HepG2 (cell line): ENCODE measurements around the gene RSF1. TPM values are rescaled to one million over a fixed set of nuclear protein-coding genes. Genes with fewer than 3 reads are reported as not detected.

ENCODE experiments used
- CHCHD3 ChIP-seq: sonication (generic); formaldehyde crosslinking; IDR thresholded peaks from 2 replicates; pipeline ENCODE4 v1.8.0; 2022; ENCODE audit warnings: mild to moderate bottlenecking, missing genetic modification reagents, moderate library complexity
- CREBL2 ChIP-seq: sonication (generic); formaldehyde crosslinking; IDR thresholded peaks from 2 replicates; pipeline ENCODE4 v1.8.1; 2023; ENCODE audit warnings: missing genetic modification reagents, mild to moderate bottlenecking, borderline replicate concordance
- DMAP1 ChIP-seq: IDR thresholded peaks from 2 replicates; pipeline ENCODE4 v1.6.1; 2016
- EEA1 ChIP-seq: sonication (generic); formaldehyde crosslinking; IDR thresholded peaks from 2 replicates; pipeline ENCODE4 v1.5.1; 2020; ENCODE audit warnings: mild to moderate bottlenecking, missing genetic modification reagents, borderline replicate concordance
- ETV6 ChIP-seq: sonication (generic); formaldehyde crosslinking; conservative IDR thresholded peaks from 2 replicates; pipeline ENCODE4 v1.4.0; 2020; ENCODE audit warnings: missing genetic modification reagents
- FOXJ3 ChIP-seq: sonication (generic); formaldehyde crosslinking; IDR thresholded peaks from 2 replicates; pipeline ENCODE4 v1.4.0; 2020; ENCODE audit warnings: missing genetic modification reagents, mild to moderate bottlenecking, borderline replicate concordance
- FOXP4 ChIP-seq: sonication (generic); formaldehyde crosslinking; IDR thresholded peaks from 2 replicates; pipeline ENCODE4 v1.4.0; 2020; ENCODE audit warnings: missing genetic modification reagents
- GLMP ChIP-seq: sonication (generic); formaldehyde crosslinking; IDR thresholded peaks from 2 replicates; pipeline ENCODE4 v1.9.0; 2021; ENCODE audit warnings: missing genetic modification reagents, mild to moderate bottlenecking, borderline replicate concordance
- GRHL1 ChIP-seq: sonication (generic); formaldehyde crosslinking; conservative IDR thresholded peaks from 2 replicates; pipeline ENCODE4 v1.8.0; 2022; ENCODE audit warnings: missing genetic modification reagents
- HDAC1 ChIP-seq: sonication (generic); formaldehyde crosslinking; IDR thresholded peaks from 2 replicates; pipeline ENCODE4 v1.5.1; 2020; ENCODE audit warnings: mild to moderate bottlenecking, missing genetic modification reagents
- JARID2 ChIP-seq: sonication (generic); formaldehyde crosslinking; IDR thresholded peaks from 2 replicates; pipeline ENCODE4 v1.8.1; 2023; ENCODE audit warnings: missing genetic modification reagents, inconsistent platforms; ENCODE audit not compliant: insufficient replicate concordance
- KDM1A ChIP-seq: IDR thresholded peaks from 2 replicates; pipeline ENCODE4 v1.6.1; 2016; ENCODE audit warnings: missing compliant biosample characterization
- NR2F6 ChIP-seq, 2 experiments: IDR thresholded peaks; 2 replicates each; pipeline ENCODE4 v1.6.1; 2016; ENCODE audit warnings: antibody characterized with exemption in 1 of 2, mild to moderate bottlenecking in 1 of 2
- PAX8 ChIP-seq: sonication (generic); formaldehyde crosslinking; IDR thresholded peaks from 2 replicates; pipeline ENCODE4 v1.8.0; 2022; ENCODE audit warnings: mild to moderate bottlenecking, missing genetic modification reagents, borderline replicate concordance
- PHF21A ChIP-seq: sonication (generic); formaldehyde crosslinking; IDR thresholded peaks from 2 replicates; pipeline ENCODE4 v1.5.0; 2020; ENCODE audit warnings: mild to moderate bottlenecking, missing genetic modification reagents
- PITX1 ChIP-seq: sonication (generic); formaldehyde crosslinking; IDR thresholded peaks from 2 replicates; pipeline ENCODE4 v1.5.1; 2020; ENCODE audit warnings: mild to moderate bottlenecking, missing genetic modification reagents
- SIX4 ChIP-seq: sonication (generic); formaldehyde crosslinking; IDR thresholded peaks from 2 replicates; pipeline ENCODE4 v1.4.0; 2020; ENCODE audit warnings: missing genetic modification reagents
- SNAPC2 ChIP-seq: sonication (generic); formaldehyde crosslinking; IDR thresholded peaks from 2 replicates; pipeline ENCODE4 v1.8.1; 2022; ENCODE audit warnings: mild to moderate bottlenecking, missing genetic modification reagents
- STAT5B ChIP-seq: sonication (generic); formaldehyde crosslinking; IDR thresholded peaks from 2 replicates; pipeline ENCODE4 v1.4.0; 2020; ENCODE audit warnings: missing genetic modification reagents
- THAP11 ChIP-seq: IDR thresholded peaks from 2 replicates; pipeline ENCODE4 v1.6.1; 2016; ENCODE audit warnings: missing biosample characterization, missing genetic modification reagents
- ZNF12 ChIP-seq: sonication (generic); formaldehyde crosslinking; IDR thresholded peaks from 2 replicates; pipeline ENCODE4 v1.5.0; 2020; ENCODE audit warnings: missing genetic modification reagents
- ZNF264 ChIP-seq: sonication (generic); formaldehyde crosslinking; IDR thresholded peaks from 2 replicates; pipeline ENCODE4 v1.4.0; 2020; ENCODE audit warnings: missing genetic modification reagents
- ZNF350 ChIP-seq: sonication (generic); formaldehyde crosslinking; IDR thresholded peaks from 2 replicates; pipeline ENCODE4 v1.4.0; 2020; ENCODE audit warnings: mild to moderate bottlenecking, low read depth, missing genetic modification reagents, borderline replicate concordance
- ZNF530 ChIP-seq: sonication (generic); formaldehyde crosslinking; IDR thresholded peaks from 2 replicates; pipeline ENCODE4 v1.5.0; 2020; ENCODE audit warnings: low read depth, mild to moderate bottlenecking, missing genetic modification reagents
- ZNF709 ChIP-seq: sonication (generic); formaldehyde crosslinking; IDR thresholded peaks from 2 replicates; pipeline ENCODE4 v1.5.0; 2020; ENCODE audit warnings: mild to moderate bottlenecking, missing genetic modification reagents
- ZNF883 ChIP-seq: sonication (generic); formaldehyde crosslinking; IDR thresholded peaks from 2 replicates; pipeline ENCODE4 v1.5.1; 2020; ENCODE audit warnings: mild to moderate bottlenecking, missing genetic modification reagents; ENCODE audit errors: not compliant biosample characterization
- polyA plus RNA-seq, 8 experiments: library from polyadenylated mRNA; depleted of rRNA in 3 of 8; stranded (reverse) in 7 of 8; unstranded in 1 of 8; fragments of >200 nt; fragmentation: Illumina TruSeq in 4 of 8; extraction: Trizol in 4 of 8; gene quantifications; 2 replicates each; pipeline versions ENCODE4 v1.2.1 to v1.2.3, GENCODE V29; 2011 to 2016; ENCODE audit warnings: low read depth in 4 of 8, missing spikeins in 1 of 8, mixed read lengths in 1 of 8; ENCODE audit not compliant: insufficient read depth in 1 of 8
- total RNA-seq, 5 experiments: library from RNA; depleted of rRNA; stranded (reverse); fragments of >200 nt; fragmentation: Illumina TruSeq; extraction: Trizol; gene quantifications; 2 replicates each; pipeline ENCODE4 v1.2.3, GENCODE V29; 2016; ENCODE audit warnings: low read depth in 1 of 5

Gene RSF1
- total and polyA plus RNA-seq, 2 of the 13 experiments (the other 11 are each of a cell fraction or from before 2014, with no cell fraction given): 15.5 to 33.1 TPM

GRCh38 chr11:77820565-77821348, at the start of gene RSF1, which contains the start of gene AAMDC (continued):
- TF ChIP-seq THAP11 (CRISPR knock-in tag): peak; percentile 80
- no peak for TF ChIP-seq CREBL2
- no peak for TF ChIP-seq PAX8 (CRISPR knock-in tag)
- peak; percentile 26 for TF ChIP-seq ZNF883 (CRISPR knock-in tag)
- no peak for TF ChIP-seq FOXJ3 (CRISPR knock-in tag)
- no peak for TF ChIP-seq SIX4
- no peak for TF ChIP-seq PITX1
- no peak for TF ChIP-seq ZNF264 (CRISPR knock-in tag)
- no peak for TF ChIP-seq JARID2
- peak; percentile 62 for TF ChIP-seq PHF21A (CRISPR knock-in tag)
- TF ChIP-seq ZNF530 (CRISPR knock-in tag): 0 out of 2 replicates have a peak, but pooled peaks have one; percentile 62
- no peak for TF ChIP-seq SNAPC2 (CRISPR knock-in tag)
- no peak for TF ChIP-seq GLMP (CRISPR knock-in tag)
- peak; percentile 64; the same call in 1 of the 2 replicates for TF ChIP-seq ZNF350 (CRISPR knock-in tag)
- TF ChIP-seq ZNF12: no peak
- TF ChIP-seq STAT5B (CRISPR knock-in tag): no peak
- no peak for TF ChIP-seq GRHL1
- peak; percentile 59; the same call in 1 of the 2 replicates for TF ChIP-seq ZNF709 (CRISPR knock-in tag)
- TF ChIP-seq ETV6 (CRISPR knock-in tag): 0 out of 2 replicates have a peak, but pooled peaks have one; percentile 33
- TF ChIP-seq FOXP4 (CRISPR knock-in tag): 0 out of 2 replicates have a peak, but pooled peaks have one; percentile 11
- TF ChIP-seq DMAP1 (CRISPR knock-in tag): peak; percentile 79; the same call in 1 of the 2 replicates
- no peak for TF ChIP-seq CHCHD3 (CRISPR knock-in tag)
- no peak for TF ChIP-seq NR2F6 (IDR thresholded peaks at IDR 0.05)
- peak; percentile 30; the same call in 1 of the 2 replicates for TF ChIP-seq NR2F6 (CRISPR knock-in tag; IDR thresholded peaks at IDR 0.05)
- TF ChIP-seq EEA1: no peak
- TF ChIP-seq KDM1A (CRISPR knock-in tag): 0 out of 2 replicates have a peak, but pooled peaks have one; percentile 30
- peak; percentile 75 for TF ChIP-seq HDAC1 (CRISPR knock-in tag)
